Naive thymus-derived CD8-positive, alpha-beta T cell (primary cell): Measurements from ENCODE around the gene MAGEH1. TPM values are rescaled to one million over a fixed set of nuclear protein-coding genes. Genes with fewer than 3 reads are reported as not detected.
A peak's percentile ranks its signal among the peaks of the same experiment; 100 is the strongest.
"Not testable (repeated sequence)": the region's sequence is repeated elsewhere in the genome, so short reads cannot be mapped to it uniquely, and the experiment has no call there.

ENCODE experiments used
- ATAC-seq, 2 donors: fragments of 150-1000 bp; cut with Tn5 transposase in 1 of 2; sonication (Bioruptor Pico), chemical (Tn5 transposase) in 1 of 2; 1 replicate in 1 of 2; 2 replicates in 1 of 2; pipeline ENCODE4 v1.10.0; 2021; ENCODE audit warnings: mild to moderate bottlenecking in 2 of 2, moderate library complexity in 2 of 2
- POLR2A ChIA-PET: fragments of 350-600 bp; sonication (Branson Sonifier 250); formaldehyde crosslinking; loops from one replicate; lab custom pipeline; 2021; ENCODE audit warnings: antibody characterized with exemption; lab: Charles Lee
- DNase-seq, 10 donors: peaks; one replicate each; pipeline versions ENCODE4 v3.0.0 to v3.0.0-alpha.2; 2020 to 2022
- H3K27ac Mint-ChIP-seq, 10 donors: one replicate each; pipeline ENCODE4 v1.8.0; 2020 to 2022; ENCODE audit warnings: mild to moderate bottlenecking in 10 of 10, mixed read lengths in 10 of 10, moderate library complexity in 4 of 10, inconsistent platforms in 1 of 10
- H3K27me3 Mint-ChIP-seq, 5 donors: one replicate each; pipeline ENCODE4 v1.8.0; 2021 to 2022; ENCODE audit warnings: mixed read lengths in 5 of 5
- H3K36me3 Mint-ChIP-seq, 3 donors: one replicate each; pipeline ENCODE4 v1.8.0; 2020 to 2022; ENCODE audit warnings: mixed read lengths in 3 of 3, mild to moderate bottlenecking in 2 of 3, inconsistent platforms in 1 of 3
- H3K4me1 Mint-ChIP-seq, 4 donors: one replicate each; pipeline ENCODE4 v1.8.0; 2021 to 2022; ENCODE audit warnings: mixed read lengths in 4 of 4
- H3K4me3 Mint-ChIP-seq, 10 donors: one replicate each; pipeline ENCODE4 v1.8.0; 2020 to 2022; ENCODE audit warnings: mild to moderate bottlenecking in 10 of 10, mixed read lengths in 10 of 10, moderate library complexity in 6 of 10, inconsistent platforms in 1 of 10
- H3K9me3 Mint-ChIP-seq, 9 donors: one replicate each; pipeline ENCODE4 v1.8.0; 2020 to 2022; ENCODE audit warnings: mixed read lengths in 9 of 9, mild to moderate bottlenecking in 3 of 9, inconsistent platforms in 1 of 9, moderate library complexity in 1 of 9
- polyA plus RNA-seq, 3 donors: library from polyadenylated mRNA; unstranded; fragments of 300-500 nt; fragmentation: Illumina TruSeq; gene quantifications; one replicate each; pipeline ENCODE4 v1.2.3, GENCODE V29; 2021
- total RNA-seq, 8 experiments: library from RNA in 2 of 8; stranded (reverse) in 2 of 8; gene quantifications; one replicate each; pipeline ENCODE4 v1.2.3 and lab custom pipeline; 2021 to 2026

Gene MAGEH1
- total and polyA plus RNA-seq, 5 experiments from 2014 or later, result 25.6 to 45.1 (median 27.4) TPM

GRCh38 chrX:55479956-55480355, 28.0 kb downstream of the MAGEH1 start:
- ATAC-seq, H3K9me3 Mint-ChIP-seq, H3K27me3 Mint-ChIP-seq, POLR2A ChIA-PET, H3K4me3 Mint-ChIP-seq, DNase-seq, H3K4me1 Mint-ChIP-seq, H3K36me3 Mint-ChIP-seq, H3K27ac Mint-ChIP-seq: not testable (repeated sequence)

GRCh38 chrX:55480390-55481062, 28.6 kb downstream of the MAGEH1 start:
- no peaks in the 10 kb centered on the region for H3K27me3 Mint-ChIP-seq
- DNase-seq (no peak), ATAC-seq (no peak)
- H3K4me3 Mint-ChIP-seq, result no peak overlapping the region
- H3K36me3 Mint-ChIP-seq, result no peaks in the 10 kb centered on the region
- POLR2A ChIA-PET, result no interaction called here
- H3K4me1 Mint-ChIP-seq, result peaks cover 0 to 7% (median 3%) of the 10 kb centered on the region in 4 donors
- H3K9me3 Mint-ChIP-seq, result no peaks in the 10 kb centered on the region
- H3K27ac Mint-ChIP-seq, result no peak overlapping the region

- Mint-ChIP-seq H3K9me3 (no peaks in the 10 kb centered on the region), H3K36me3 (no peaks in the 10 kb centered on the region), H3K27me3 (no peaks in the 10 kb centered on the region), H3K27ac (peak overlapping the region in 2 of 10 donors; percentile 22 to 65), H3K4me1 (peaks cover 7 to 22% (median 13%) of the 10 kb centered on the region in 4 donors), H3K4me3 (no peak overlapping the region)
- ATAC-seq (no peak), DNase-seq (no peak)
- POLR2A ChIA-PET, result no interaction called here
Measured at GRCh38 chrX:55484948-55485347, 33.0 kb downstream of the MAGEH1 start.

- Mint-ChIP-seq H3K27me3 (no peaks in the 10 kb centered on the region), H3K9me3 (no peaks in the 10 kb centered on the region), H3K36me3 (no peaks in the 10 kb centered on the region), H3K4me1 (peaks cover 7 to 29% (median 16%) of the 10 kb centered on the region in 4 donors), H3K27ac (no peak overlapping the region), H3K4me3 (no peak overlapping the region)
- POLR2A ChIA-PET, result no interaction called here
- DNase-seq (no peak), ATAC-seq (no peak)
Measured at GRCh38 chrX:55486736-55487135, 34.8 kb downstream of the MAGEH1 start.

- Mint-ChIP-seq H3K27ac (peak overlapping the region in 3 of 10 donors; percentile 94 to 99 (median 96)), H3K9me3 (no peaks in the 10 kb centered on the region)
Measured at GRCh38 chrX:55487143-55487542, 35.2 kb downstream of the MAGEH1 start.

GRCh38 chrX:55488006-55488592, 36.2 kb downstream of the MAGEH1 start:
- peak in 2 of 10 donors; percentile 1 to 3 for DNase-seq
- ATAC-seq, result peak in 1 of 2 donors; percentile 11
- H3K4me1 Mint-ChIP-seq, result peaks cover 7 to 27% (median 16%) of the 10 kb centered on the region in 4 donors

More at GRCh38 chrX:55487143-55487542, 35.2 kb downstream of the MAGEH1 start:
- Mint-ChIP-seq H3K4me1 (peaks cover 7 to 27% (median 16%) of the 10 kb centered on the region in 4 donors), H3K36me3 (no peaks in the 10 kb centered on the region), H3K27me3 (no peaks in the 10 kb centered on the region), H3K4me3 (peak overlapping the region in 3 of 10 donors; percentile 85 to 87 (median 86))
- DNase-seq, result no peak
- POLR2A ChIA-PET, result no interaction called here
- no peak for ATAC-seq

GRCh38 chrX:55488593-55489313, 36.8 kb downstream of the MAGEH1 start:
- DNase-seq, result peak; percentile 51 to 82 (median 68)
- ATAC-seq, result peak; percentile 74 to 80
- H3K36me3 Mint-ChIP-seq, result no peaks in the 10 kb centered on the region
- H3K27ac Mint-ChIP-seq, result peak overlapping the region; percentile 93 to 99 (median 98)
- H3K4me3 Mint-ChIP-seq, result peak overlapping the region; percentile 90 to 98 (median 94)
- peaks cover 7 to 27% (median 16%) of the 10 kb centered on the region in 4 donors for H3K4me1 Mint-ChIP-seq
- H3K27me3 Mint-ChIP-seq, result no peaks in the 10 kb centered on the region
- POLR2A ChIA-PET, result interaction anchor here (0.5 to 2.4 kb wide), 11 partner anchors 36 to 1445 kb away, joined by 3 to 42 read pairs (median 4); partner anchors contain the start of genes MAGEH1, NBDY, PHF8 and RRAGB
- no peaks in the 10 kb centered on the region for H3K9me3 Mint-ChIP-seq

More at GRCh38 chrX:55488006-55488592, 36.2 kb downstream of the MAGEH1 start:
- H3K4me3 Mint-ChIP-seq, result peak overlapping the region; percentile 75 to 97 (median 91)
- no peaks in the 10 kb centered on the region for H3K27me3 Mint-ChIP-seq
- H3K9me3 Mint-ChIP-seq, result no peaks in the 10 kb centered on the region
- H3K36me3 Mint-ChIP-seq, result no peaks in the 10 kb centered on the region
- H3K27ac Mint-ChIP-seq, result peak overlapping the region; percentile 85 to 99 (median 94)
- POLR2A ChIA-PET, result interaction anchor here (0.6 to 2.4 kb wide), 6 partner anchors 36 to 1445 kb away, joined by 3 to 42 read pairs (median 6); partner anchors contain the start of genes MAGEH1, PHF8 and RRAGB

- peaks cover 7 to 27% (median 16%) of the 10 kb centered on the region in 4 donors for H3K4me1 Mint-ChIP-seq
Measured at GRCh38 chrX:55489314-55490009, 37.5 kb downstream of the MAGEH1 start, which contains the start of gene USP51. Gene USP51, minus strand, starts transcription at chrX:55489848. Its CDS starts 909 bp downstream, at chrX:55488939.

GRCh38 chrX:55490121-55490520, 38.2 kb downstream of the MAGEH1 start:
- peaks cover 3 to 23% (median 15%) of the 10 kb centered on the region in 4 donors for H3K4me1 Mint-ChIP-seq
- peak overlapping the region; percentile 37 to 99 (median 98) for H3K27ac Mint-ChIP-seq
- DNase-seq, result no peak
- POLR2A ChIA-PET, result interaction anchor here (2.4 kb wide), 1 partner anchor 38 kb away, joined by 42 read pairs; the partner anchor contains the start of gene MAGEH1
- no peaks in the 10 kb centered on the region for H3K9me3 Mint-ChIP-seq
- no peaks in the 10 kb centered on the region for H3K27me3 Mint-ChIP-seq
- H3K36me3 Mint-ChIP-seq, result no peaks in the 10 kb centered on the region
- ATAC-seq, result no peak
- H3K4me3 Mint-ChIP-seq, result peak overlapping the region; percentile 90 to 98 (median 94)

More at GRCh38 chrX:55489314-55490009, 37.5 kb downstream of the MAGEH1 start, which contains the start of gene USP51:
- Mint-ChIP-seq H3K36me3 (no peaks in the 10 kb centered on the region), H3K27me3 (no peaks in the 10 kb centered on the region), H3K4me3 (peak within 1 kb of the TSS; percentile 90 to 98 (median 94)), H3K9me3 (no peaks in the 10 kb centered on the region), H3K27ac (peak within 1 kb of the TSS; percentile 93 to 99 (median 98))
- ATAC-seq, result peak; percentile 55 to 60
- DNase-seq, result peak in 4 of 10 donors; percentile 5 to 60 (median 9)
- POLR2A ChIA-PET, result interaction anchor here (0.8 to 2.4 kb wide), 8 partner anchors 37 to 1446 kb away, joined by 3 to 42 read pairs (median 6); partner anchors contain the start of genes MAGEH1, NBDY, PHF8 and RRAGB

GRCh38 chrX:55490974-55491373, 39.0 kb downstream of the MAGEH1 start:
- DNase-seq (no peak), ATAC-seq (no peak)
- H3K4me3 Mint-ChIP-seq, result peak overlapping the region in 2 of 10 donors; percentile 39 to 45
- peaks cover 3 to 23% (median 15%) of the 10 kb centered on the region in 4 donors for H3K4me1 Mint-ChIP-seq
- POLR2A ChIA-PET, result no interaction called here
- H3K36me3 Mint-ChIP-seq, result no peaks in the 10 kb centered on the region
- peak overlapping the region in 1 of 10 donors; percentile 97 for H3K27ac Mint-ChIP-seq
- no peaks in the 10 kb centered on the region for H3K27me3 Mint-ChIP-seq
- H3K9me3 Mint-ChIP-seq, result no peaks in the 10 kb centered on the region
